Brain microvascular endothelial cell (primary cell): ENCODE measurements around the gene RAB8B.

ENCODE experiments used
- DNase-seq: peaks from one replicate; pipeline ENCODE4 v3.0.0-alpha.2; 2020
- H3K27ac ChIP-seq: fragments of 250-450 bp; sonication (Bioruptor Pico); 2 replicates; pipeline ENCODE4 v1.5.1; 2020; ENCODE audit warnings: mild to moderate bottlenecking, moderate library complexity
- H3K27me3 ChIP-seq: fragments of 250-450 bp; sonication (Bioruptor Pico); replicated peaks from 2 replicates; pipeline ENCODE4 v1.5.1; 2020; ENCODE audit warnings: mild to moderate bottlenecking
- H3K36me3 ChIP-seq: fragments of 250-450 bp; sonication (Bioruptor Pico); replicated peaks from 2 replicates; pipeline ENCODE4 v1.5.1; 2020; ENCODE audit warnings: mild to moderate bottlenecking
- H3K4me3 ChIP-seq: 2 replicates; pipeline ENCODE4 v1.5.1; 2011; ENCODE audit warnings: low read depth, mild to moderate bottlenecking, control low read depth, low read length, moderate library complexity
- CTCF ChIP-seq: IDR thresholded peaks from 2 replicates; pipeline ENCODE4 v1.5.1; 2011; ENCODE audit warnings: low read depth, mild to moderate bottlenecking, moderate library complexity, low read length, control low read depth, inconsistent platforms; ENCODE audit errors: missing control alignments
- in situ Hi-C: cut with HindIII; loops from 2 replicates; pipeline ENCODE4 v1.10.0; 2017; ENCODE audit warnings: low sequenced_read_pairs, low pct_ligation_motif_present

Gene RAB8B

GRCh38 chr15:63252292-63252691 is 62.9 kb downstream of the RAB8B start:
- Histone ChIP-seq H3K36me3 (no peaks in the 10 kb centered on the region), H3K4me3 (no peak overlapping the region), H3K27me3 (no peaks in the 10 kb centered on the region), H3K27ac (peak overlapping the region; percentile 93)
- TF ChIP-seq CTCF: no peak
- no peak for DNase-seq
- in situ Hi-C loops: no loop called here

GRCh38 chr15:63254991-63255390 is 65.6 kb downstream of the RAB8B start:
- Histone ChIP-seq H3K36me3 (no peaks in the 10 kb centered on the region), H3K4me3 (no peak overlapping the region), H3K27ac (no peak overlapping the region), H3K27me3 (no peaks in the 10 kb centered on the region)
- in situ Hi-C loops: no loop called here
- no peak for DNase-seq
- no peak for TF ChIP-seq CTCF

GRCh38 chr15:63255489-63255990 is 66.1 kb downstream of the RAB8B start:
- H3K36me3 ChIP-seq: no peaks in the 10 kb centered on the region

GRCh38 chr15:63256433-63257274 is 67.2 kb downstream of the RAB8B start:
- no peak overlapping the region for H3K4me3 ChIP-seq
- peak; percentile 38 for DNase-seq
- H3K27me3 ChIP-seq: no peaks in the 10 kb centered on the region
- H3K27ac ChIP-seq: peak overlapping the region; percentile 82
- peaks cover 5% of the 10 kb centered on the region for H3K36me3 ChIP-seq
- no peak for TF ChIP-seq CTCF
- in situ Hi-C loops: no loop called here

More at GRCh38 chr15:63255489-63255990, 66.1 kb downstream of the RAB8B start:
- DNase-seq: no peak
- Histone ChIP-seq H3K27ac (peak overlapping the region; percentile 82), H3K27me3 (no peaks in the 10 kb centered on the region), H3K4me3 (no peak overlapping the region)
- in situ Hi-C loops: no loop called here
- TF ChIP-seq CTCF: no peak

GRCh38 chr15:63258658-63259057 is 69.3 kb downstream of the RAB8B start:
- H3K36me3 ChIP-seq: peaks cover 8% of the 10 kb centered on the region
- in situ Hi-C loops: no loop called here
- no peak for TF ChIP-seq CTCF

More at GRCh38 chr15:63258658-63259057, 69.3 kb downstream of the RAB8B start:
- H3K4me3 ChIP-seq: no peak overlapping the region
- no peak overlapping the region for H3K27ac ChIP-seq
- no peaks in the 10 kb centered on the region for H3K27me3 ChIP-seq
- no peak for DNase-seq
